GM19035 (cell line): ENCODE measurements around the gene C6orf163.
"Not testable (repeated sequence)": the region's sequence is repeated elsewhere in the genome, so short reads cannot be mapped to it uniquely, and the experiment has no call there.

Experiments
- ATAC-seq: cut with Tn5 transposase; IDR thresholded peaks from one replicate; pipeline ENCODE4 v1.9.1; 2021; ENCODE audit not compliant: unreplicated experiment

C6orf163 gene

DNA sequence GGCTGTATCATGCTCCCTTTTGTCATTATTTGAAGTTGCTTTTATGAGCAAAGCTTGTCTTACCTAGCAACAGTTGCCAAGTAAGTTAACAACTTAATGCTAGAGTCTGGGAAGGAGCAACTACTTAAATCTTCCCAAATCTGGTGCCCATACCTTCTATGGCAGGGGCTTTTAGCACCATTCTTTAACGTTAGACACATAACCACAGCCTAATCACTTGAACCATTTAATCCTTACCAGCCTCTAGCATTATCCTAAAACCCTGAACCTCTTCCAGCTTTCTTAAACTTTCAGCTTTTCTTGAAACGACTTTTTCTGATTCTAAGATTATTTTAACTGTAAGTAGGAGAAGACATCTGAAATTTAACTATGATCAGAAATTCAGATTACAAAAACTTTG, at the start of gene C6orf163:
C6orf163 (plus strand) TSS at position 83 of the 400 bp plus-strand sequence; CDS start at position 370, 287 bp downstream.
- no peak for ATAC-seq

DNA sequence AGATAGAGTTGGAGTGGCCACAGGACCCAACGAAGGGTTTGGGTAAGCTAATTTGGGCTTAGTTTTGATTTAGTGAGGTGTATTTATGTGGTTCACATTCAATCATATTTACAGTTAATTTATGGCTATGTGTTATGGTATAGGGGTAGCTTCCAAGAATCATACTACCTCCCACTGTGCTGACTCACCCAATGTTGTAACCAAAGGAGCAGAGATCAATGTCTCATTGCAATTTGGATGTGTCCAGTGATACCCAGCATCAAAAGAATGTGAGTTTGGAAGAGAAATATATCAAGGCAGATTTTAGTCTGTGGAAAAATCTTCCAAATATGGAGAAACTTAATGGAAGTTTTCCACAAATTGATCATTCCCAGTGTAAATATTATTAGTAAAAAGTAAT, 47.5 kb upstream of the C6orf163 start:
- ATAC-seq = no peak

DNA sequence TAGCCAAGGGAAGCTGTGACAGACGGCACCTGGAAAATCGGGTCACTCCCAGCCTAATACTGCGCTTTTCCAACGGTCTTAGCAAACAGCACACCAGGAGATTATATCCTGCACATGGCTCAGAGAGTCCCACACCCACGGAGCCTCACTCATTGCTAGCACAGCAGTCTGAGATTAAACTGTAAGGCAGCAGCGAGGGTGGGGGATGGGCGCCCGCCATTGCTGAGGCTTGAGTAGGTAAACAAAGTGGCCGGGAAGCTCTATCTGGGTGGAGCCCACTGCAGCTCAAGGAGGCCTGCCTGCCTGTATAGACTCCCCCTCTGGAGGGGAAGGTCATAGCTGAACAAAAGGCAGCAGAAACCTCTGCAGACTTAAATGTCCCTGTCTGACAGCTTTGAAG, 43.3 kb upstream of the C6orf163 start:
- ATAC-seq = not testable (repeated sequence)

DNA sequence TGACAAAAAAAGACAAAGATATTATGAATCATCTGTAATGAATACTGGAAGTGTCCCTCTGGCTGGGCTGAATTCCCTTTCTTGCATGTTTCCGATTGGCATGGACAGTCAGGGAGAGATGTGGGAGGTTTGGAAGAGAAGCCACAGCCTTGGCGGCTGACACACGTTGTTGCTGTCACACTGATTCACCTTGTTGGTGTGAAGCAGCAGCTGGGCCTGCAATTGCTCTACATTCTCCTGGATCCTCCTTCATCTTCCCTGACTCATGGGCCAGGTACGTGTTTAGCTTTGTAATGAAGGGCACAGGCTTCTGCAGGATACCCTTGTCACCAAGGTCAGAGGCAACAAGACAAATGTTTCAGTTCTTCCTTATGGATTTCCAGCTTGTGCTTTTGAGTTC, 35.6 kb upstream of the C6orf163 start:
- no peak for ATAC-seq

DNA sequence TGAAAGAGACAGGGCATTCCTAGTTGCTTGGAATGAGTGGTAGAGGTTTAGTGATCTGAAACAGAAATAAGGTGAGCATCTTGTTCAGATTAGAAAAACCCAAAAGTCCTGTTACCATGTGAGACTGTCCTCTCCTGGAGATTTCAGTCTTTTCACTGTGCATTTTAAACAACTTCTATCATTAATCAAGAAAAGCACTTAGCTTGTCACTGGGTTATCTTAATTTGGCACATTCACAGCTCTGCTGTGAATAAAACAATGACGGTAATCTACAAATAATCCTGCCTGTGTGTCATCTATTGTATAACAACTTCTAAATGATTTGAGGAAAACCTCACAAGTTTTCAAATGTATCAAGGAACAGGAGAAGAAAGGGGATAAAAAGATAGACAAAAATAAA, 31.8 kb upstream of the C6orf163 start:
- no peak for ATAC-seq

DNA sequence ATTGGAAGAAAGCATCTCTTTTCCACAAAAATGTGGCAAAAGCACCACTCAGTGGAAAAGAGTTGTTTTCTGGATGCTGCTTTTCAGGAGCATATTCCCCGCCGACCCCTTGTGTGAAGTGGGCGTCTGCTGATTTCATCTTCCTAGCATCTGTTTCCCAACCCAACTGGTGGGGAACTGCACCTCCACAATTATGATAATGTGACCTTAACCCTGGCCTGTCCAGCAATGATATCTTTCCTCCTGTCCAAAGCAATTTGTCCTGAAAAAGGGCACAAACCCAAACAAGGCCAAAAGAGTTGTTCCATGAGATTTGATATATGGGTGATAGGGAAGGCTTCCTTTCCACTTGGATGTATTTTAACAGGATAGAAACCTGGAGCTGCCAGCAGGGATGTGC, 29.5 kb upstream of the C6orf163 start:
- ATAC-seq = no peak

DNA sequence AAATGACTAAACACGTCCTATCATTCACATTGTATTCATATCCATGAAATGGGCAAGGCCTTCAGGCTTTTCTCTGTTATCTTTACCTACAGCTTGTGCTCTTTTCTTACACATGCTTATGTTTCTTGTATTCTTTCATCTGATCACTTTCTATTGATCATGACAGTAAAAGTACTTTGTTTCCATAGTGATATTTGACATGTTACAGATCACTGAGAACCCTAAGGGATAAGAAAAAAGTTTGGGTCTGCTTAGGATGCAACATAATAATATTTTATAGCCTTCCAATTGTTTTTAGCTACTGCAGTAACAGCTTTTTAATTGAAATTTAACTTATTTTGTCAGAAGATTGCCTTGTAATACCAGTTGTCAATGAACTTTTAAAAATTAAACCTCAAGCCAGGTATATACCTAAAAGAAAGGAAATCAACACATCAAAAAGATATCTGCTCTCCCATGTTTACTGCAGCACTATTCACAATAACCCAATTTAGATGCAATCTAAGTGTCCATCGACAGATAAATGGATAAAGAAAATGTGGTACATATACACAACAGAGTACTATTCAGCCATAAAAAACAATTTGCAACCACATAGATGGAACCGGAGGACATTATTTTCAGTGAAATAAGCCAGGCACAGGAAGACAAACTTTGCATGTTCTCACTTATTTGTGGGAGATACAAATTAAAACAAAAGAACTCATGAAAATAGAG, 25.2 kb upstream of the C6orf163 start:
- ATAC-seq = no peak

DNA sequence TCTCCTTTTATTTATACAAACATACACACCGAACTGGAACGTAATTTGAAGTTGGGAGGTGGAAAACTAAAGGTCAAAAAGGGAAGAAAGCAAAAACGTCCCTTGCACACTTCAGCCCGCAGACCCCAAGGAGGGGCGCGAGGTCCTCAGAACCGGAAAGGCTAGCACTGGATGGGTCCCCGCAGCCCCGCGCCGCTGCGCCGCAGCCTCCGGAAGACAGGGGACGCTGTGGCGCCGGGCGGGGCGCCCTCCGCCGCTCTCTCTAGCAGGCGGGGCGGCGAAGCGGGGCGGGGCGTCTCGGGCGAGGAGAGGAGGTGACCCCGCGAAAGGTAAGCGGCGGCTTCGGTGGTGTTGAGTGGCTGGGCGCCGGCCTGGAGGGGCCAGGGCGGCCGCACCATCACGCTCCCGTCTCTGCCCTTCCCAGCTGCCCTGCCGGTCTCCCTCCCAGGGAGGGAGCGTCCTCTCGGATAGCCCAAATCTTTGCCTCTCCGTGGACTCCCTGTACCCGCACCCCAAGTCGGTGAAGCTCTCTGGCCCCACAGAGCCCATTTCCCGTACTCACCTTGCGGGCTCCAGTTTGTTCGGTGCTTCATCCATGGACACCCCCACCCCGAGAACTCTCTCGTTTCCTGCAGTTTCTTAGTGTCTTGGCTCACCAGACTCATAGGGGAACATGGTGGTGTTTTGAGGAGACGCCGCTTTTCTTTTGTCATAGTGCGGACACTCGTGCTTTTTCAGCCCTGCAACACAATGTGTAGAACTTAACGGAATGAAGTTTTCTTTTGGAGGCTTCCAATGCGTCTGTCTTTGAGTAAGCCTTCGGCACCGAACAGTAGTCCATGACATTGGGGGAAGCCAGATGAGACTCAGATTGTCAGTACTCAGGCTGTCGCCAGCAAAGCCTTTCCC, 22.1 kb upstream of the C6orf163 start, which contains the start of gene SMIM8:
SMIM8 (plus strand) TSS at position 285 of the 909 bp plus-strand sequence. CDS start 14,444 bp downstream, outside the sequence.
- ATAC-seq = peak; percentile 100

DNA sequence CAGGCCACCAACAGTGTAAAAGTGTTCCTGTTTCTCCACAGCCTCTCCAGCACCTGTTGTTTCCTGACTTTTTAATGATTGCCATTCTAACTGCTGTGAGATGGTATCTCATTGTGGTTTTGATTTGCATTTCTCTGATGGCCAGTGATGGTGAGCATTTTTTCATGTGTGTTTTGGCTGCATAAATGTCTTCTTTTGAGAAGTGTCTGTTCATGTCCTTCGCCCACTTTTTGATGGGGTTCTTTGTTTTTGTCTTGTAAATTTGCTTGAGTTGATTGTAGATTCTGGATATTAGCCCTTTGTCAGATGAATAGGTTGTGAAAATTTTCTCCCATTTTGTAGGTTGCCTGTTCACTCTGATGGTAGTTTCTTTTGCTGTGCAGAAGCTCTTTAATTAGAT, 20.7 kb upstream of the C6orf163 start:
- ATAC-seq = not testable (repeated sequence)

DNA sequence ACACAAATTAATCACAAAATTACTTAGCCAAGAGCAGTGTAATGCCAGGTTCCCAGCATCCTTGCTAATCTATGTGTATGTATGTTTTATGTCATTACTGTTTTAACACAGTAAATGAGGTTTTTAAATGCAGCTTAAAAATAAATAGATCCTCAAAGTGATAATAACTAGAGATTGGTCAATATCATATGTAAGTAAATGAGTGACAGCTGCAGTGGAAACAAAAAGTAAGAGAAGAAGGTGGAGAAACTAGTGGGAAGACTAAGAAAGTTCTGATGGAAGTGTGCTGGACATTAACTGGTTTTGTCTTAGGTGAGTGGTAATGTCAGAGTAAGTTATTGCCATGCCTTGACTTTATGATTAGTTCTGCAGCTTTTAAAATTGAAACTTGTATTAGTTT, 13.7 kb upstream of the C6orf163 start:
- no peak for ATAC-seq

DNA sequence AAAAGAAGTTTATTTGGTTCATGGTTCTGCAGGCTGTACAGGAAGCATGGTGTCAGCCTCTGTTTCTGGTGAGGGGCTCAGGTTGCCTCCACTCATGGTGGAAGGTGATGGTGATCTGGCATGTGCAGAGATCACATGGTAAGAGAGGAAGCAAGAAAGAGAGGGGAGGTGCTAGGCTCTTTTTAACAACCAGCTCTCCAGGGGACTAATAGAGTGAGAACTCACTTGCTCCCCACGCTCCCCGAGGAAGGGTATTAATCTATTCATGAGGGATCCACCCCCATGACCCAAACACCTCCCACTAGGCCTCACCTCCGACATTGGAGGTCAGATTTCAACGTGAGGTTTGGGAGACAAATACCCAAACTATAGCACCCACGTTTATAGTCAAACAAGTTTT, 11.6 kb upstream of the C6orf163 start:
- ATAC-seq = no peak

DNA sequence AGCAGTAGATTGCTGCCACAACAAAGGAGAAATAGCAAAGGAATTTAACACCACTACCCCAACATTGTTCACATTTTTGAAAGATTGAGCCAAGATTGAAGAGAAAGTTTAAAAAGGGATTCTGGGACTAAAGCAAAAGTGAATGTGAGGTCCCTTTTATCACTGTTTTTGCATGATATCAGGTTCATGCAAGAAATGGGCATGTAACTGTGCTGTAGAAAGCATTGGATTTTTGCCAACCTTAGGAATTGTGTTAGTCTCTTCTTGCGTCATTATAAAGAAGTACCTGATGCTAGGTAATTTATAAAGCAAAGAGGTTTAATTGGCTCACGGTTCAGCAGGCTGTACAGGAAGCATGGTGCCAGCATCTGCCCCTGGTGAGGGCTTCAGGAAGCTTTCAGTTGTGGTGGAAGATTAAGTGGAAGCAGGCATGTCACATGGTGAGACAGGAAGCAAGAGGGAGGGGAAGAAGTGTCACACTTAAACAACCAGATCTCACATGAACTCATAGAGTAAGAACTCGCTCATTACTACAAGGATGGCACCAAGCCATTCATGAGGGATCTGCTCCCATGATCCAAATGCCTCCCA, 10.9 kb upstream of the C6orf163 start:
- no peak for ATAC-seq

DNA sequence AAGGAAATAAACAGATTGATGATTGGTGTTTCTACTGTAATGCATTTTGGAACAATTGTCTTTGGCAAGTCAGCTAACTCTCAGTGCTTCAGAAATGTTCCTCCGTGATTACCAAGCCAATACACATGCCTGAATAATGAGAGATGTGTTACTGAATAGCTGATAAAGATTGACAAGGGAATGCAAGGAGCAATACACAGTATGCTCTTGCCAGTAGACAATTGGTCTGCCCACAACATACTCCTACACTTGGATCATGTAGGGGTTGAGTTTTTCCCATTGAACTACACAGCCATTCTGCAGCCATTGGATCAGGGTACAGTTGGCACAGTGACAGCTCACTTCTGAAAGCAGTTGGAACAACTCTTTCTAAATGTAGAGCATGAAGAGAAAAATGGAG, 9.9 kb upstream of the C6orf163 start:
- no peak for ATAC-seq

DNA sequence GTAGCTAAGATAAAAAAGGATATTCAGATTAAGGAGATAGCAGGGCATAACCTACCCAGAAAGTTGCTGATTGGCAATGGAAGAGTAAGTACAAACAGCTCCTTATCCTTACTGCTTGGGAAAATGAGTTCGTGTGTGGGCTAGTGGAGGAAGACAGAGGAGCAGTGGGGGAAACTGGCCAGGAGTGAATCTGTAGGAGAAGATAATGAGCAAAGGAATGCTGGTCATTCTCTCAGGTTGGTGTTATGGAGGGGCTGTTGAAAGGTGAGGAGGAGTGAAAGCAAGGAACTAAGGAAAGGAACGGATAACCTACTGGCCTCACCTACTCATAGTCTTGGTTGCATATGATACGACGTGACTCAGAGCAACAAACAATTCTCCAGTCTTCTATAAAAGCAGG, 8.2 kb upstream of the C6orf163 start:
- no peak for ATAC-seq

DNA sequence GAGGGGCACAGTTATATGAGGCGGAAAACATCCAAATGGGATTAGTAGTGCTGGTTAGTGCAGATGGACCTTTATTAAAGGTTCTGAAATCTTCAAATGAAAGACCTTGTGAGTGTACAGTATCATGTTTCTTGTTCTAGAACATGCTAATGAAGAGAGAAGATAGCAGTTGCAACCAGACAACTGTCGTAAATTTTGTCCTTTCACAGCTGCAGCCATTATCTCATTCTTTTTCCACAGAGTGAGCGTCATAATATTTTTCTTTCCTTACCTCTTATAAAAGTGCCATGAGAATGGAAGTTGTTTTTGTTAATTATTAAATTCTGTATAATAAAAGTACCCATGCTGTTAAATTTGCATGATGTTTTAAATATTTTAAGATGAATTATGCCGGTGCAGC, 4.4 kb upstream of the C6orf163 start:
- ATAC-seq = no peak

DNA sequence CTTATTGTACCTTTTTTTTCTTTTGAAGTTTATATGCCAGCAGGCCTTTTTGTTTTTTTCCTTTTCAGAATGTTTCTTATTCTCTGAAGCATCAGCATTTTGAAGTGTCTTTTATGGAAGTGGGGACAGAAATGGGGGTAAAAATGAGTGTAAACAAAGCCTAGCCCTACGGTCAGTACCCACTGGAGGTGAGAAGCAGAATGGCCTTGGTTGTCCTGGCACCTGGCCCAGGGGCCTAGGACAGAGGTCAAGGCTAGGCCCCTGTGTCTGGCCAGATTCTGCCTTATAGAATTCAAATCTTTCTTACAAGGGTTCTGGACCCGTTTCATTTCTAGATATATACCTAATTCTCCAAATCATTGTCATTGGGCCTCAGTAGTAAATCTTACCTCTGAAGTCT, 3.5 kb upstream of the C6orf163 start:
- no peak for ATAC-seq

DNA sequence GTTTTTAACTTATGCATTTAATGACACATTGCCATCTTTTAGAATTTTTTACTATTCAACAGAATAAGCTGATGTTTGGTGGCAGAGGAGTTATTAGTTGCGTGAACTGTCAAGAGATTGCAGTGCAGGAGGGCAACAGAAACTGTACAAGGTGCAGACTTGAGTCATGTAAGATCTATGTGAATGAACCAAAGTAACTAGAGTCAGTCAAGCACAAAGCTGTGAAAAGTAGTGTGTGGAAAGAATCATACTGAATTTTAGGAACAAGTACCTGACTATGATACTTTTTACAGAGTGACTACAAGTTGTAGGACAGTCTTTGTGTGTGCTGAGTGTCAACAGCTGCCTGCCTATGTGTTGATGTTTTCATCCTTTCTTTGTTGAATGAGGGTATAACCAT, 2.7 kb upstream of the C6orf163 start:
- ATAC-seq = peak; percentile 81

DNA sequence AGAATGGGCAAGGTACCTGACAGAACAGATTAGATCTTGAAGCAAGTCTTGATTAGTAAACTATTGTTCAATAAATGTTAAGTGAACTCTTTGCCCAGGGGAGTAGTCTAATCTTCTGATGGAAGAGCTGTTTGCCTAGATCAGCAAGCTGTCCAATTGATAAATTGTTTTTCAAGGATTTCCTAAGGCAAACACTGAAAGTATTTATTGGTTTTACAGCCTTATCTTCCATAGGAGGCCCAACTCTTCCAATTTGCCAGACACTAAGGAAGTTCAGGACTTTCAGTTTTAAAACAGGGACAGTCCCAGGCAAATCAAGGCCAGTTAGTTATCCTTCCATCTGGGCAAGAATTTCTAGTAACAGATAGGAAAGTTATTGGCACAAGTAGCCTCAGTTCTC, 1.8 kb upstream of the C6orf163 start:
- ATAC-seq = no peak

DNA sequence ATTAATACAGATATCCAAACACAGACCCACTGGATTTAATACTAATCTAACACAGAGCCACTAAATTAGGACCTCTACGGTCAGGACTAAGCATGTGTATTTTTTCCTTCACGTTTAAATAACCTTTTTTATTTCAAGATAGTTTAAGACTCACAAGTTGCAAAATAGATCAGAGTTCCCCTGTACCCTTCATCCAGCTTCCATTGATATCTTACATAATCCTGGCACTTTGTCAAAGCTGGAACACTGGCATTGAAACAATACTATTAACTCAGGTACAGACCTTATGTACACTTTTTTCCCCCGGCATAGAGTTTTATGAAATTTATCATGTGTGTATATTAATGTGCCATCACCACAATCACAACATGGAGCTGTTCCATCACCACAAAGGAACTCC, 2.1 kb downstream of the C6orf163 start:
- no peak for ATAC-seq

DNA sequence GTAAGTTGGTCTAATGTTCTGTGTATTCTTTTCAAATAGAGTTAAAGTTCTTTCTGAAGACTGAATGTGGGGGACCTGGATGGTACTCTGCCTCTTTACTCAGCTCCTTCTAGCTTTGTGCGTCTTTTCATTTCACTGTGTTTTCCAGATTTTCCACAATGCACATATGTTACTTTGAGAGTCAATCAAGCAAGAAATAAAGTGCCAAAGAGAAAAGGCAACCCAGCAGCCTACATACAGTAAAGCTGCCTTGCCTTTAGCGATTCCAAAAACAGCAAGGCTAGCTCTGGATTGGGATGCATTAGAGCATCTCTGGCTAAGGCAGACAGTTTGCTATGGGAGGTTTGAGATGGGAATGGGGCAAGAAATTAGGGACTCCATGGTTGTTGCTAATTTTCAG, 5.3 kb downstream of the C6orf163 start:
- ATAC-seq = no peak

DNA sequence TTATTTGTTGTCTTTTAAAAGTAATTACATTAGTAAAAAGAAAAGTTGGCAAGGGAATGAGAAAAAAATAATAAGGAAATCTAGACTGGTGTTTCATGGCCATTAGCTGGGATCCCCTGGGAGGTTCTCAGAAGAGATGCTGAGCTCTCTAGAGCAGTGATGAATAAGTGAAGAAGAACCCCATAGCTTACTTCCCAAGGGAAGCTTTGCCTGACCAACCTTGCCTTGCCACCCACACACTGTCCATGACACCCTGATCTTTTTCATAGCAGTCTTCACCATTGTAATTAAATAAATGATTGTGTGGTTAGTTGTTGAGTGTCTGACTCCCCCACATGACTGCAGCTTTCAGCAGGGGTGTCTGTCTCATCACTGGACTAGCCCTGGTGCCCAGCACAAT, 5.9 kb downstream of the C6orf163 start:
- no peak for ATAC-seq

DNA sequence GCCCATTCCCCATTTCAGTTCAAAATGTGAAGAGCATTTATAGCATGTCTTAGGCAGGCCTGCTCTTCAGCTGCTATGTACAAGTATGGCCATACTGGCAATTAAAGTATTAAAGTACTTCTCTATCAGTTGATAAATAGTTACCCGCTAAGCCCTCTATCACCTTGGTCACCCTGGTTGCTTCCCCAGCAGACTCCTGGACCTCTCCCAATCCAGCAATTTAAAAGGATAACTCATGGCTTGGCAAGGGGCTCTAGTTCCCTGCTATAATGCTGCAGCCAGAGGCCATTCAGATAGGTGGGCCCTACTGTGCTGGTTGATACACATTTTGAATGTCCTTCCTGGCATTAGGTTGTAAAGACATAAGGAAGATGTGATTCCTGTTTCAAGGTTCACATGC, 7.0 kb downstream of the C6orf163 start:
- no peak for ATAC-seq
